Activated naive CD8-positive, alpha-beta T cell treated with anti-CD3 and anti-CD28 coated beads for 36 hours (primary cell): ENCODE results near the gene DNAJC6. TPM values are rescaled to one million over a fixed set of nuclear protein-coding genes. Genes with fewer than 3 reads are reported as not detected.
"Not testable (repeated sequence)": the region's sequence is repeated elsewhere in the genome, so short reads cannot be mapped to it uniquely, and the experiment has no call there.

Experiments
- DNase-seq: peaks from one replicate; pipeline ENCODE4 v3.0.0; 2021
- H3K27ac Mint-ChIP-seq: one replicate; pipeline ENCODE4 v1.8.0; 2022; ENCODE audit warnings: mild to moderate bottlenecking, moderate library complexity, mixed read lengths
- H3K27me3 Mint-ChIP-seq: one replicate; pipeline ENCODE4 v1.8.0; 2022; ENCODE audit warnings: mild to moderate bottlenecking, mixed read lengths
- H3K36me3 Mint-ChIP-seq: one replicate; pipeline ENCODE4 v1.8.0; 2021; ENCODE audit warnings: mild to moderate bottlenecking, mixed read lengths
- H3K4me1 Mint-ChIP-seq: one replicate; pipeline ENCODE4 v1.8.0; 2021; ENCODE audit warnings: mixed read lengths
- H3K4me3 Mint-ChIP-seq: one replicate; pipeline ENCODE4 v1.8.0; 2022; ENCODE audit warnings: mild to moderate bottlenecking, moderate library complexity, mixed read lengths
- H3K9me3 Mint-ChIP-seq: one replicate; pipeline ENCODE4 v1.8.0; 2022; ENCODE audit warnings: mixed read lengths
- total RNA-seq, 2 experiments: library from RNA; stranded (reverse); gene quantifications; one replicate each; pipeline ENCODE4 v1.2.3, GENCODE V29; 2021

Gene DNAJC6
- total RNA-seq, 2 experiments from 2014 or later = 1.9 TPM

- Mint-ChIP-seq H3K27ac (no peak overlapping the region), H3K9me3 (no peaks in the 10 kb centered on the region), H3K36me3 (peaks cover 7% of the 10 kb centered on the region), H3K4me3 (no peak overlapping the region), H3K27me3 (no peaks in the 10 kb centered on the region), H3K4me1 (peaks cover 1% of the 10 kb centered on the region)
- DNase-seq = no peak
Observed at GRCh38 chr1:65434760-65435159, 125.4 kb downstream of the DNAJC6 start.

- Mint-ChIP-seq H3K27ac (no peak overlapping the region), H3K9me3 (no peaks in the 10 kb centered on the region), H3K4me1 (peaks cover 1% of the 10 kb centered on the region), H3K4me3 (no peak overlapping the region), H3K27me3 (no peaks in the 10 kb centered on the region), H3K36me3 (peaks cover 7% of the 10 kb centered on the region)
- DNase-seq = no peak
Observed at GRCh38 chr1:65435987-65436386, 126.6 kb downstream of the DNAJC6 start.

GRCh38 chr1:65437616-65438015, 128.3 kb downstream of the DNAJC6 start:
- Mint-ChIP-seq H3K4me1 (no peaks in the 10 kb centered on the region), H3K27me3 (no peaks in the 10 kb centered on the region), H3K36me3 (peaks cover 7% of the 10 kb centered on the region), H3K9me3 (no peaks in the 10 kb centered on the region), H3K27ac (no peak overlapping the region), H3K4me3 (no peak overlapping the region)
- DNase-seq = no peak

- Mint-ChIP-seq H3K4me3 (no peak overlapping the region), H3K36me3 (peaks cover 4% of the 10 kb centered on the region), H3K27me3 (no peaks in the 10 kb centered on the region), H3K9me3 (no peaks in the 10 kb centered on the region), H3K27ac (no peak overlapping the region), H3K4me1 (peaks cover 3% of the 10 kb centered on the region)
- DNase-seq = no peak
Observed at GRCh38 chr1:65440322-65440900, 131.1 kb downstream of the DNAJC6 start.

DNA sequence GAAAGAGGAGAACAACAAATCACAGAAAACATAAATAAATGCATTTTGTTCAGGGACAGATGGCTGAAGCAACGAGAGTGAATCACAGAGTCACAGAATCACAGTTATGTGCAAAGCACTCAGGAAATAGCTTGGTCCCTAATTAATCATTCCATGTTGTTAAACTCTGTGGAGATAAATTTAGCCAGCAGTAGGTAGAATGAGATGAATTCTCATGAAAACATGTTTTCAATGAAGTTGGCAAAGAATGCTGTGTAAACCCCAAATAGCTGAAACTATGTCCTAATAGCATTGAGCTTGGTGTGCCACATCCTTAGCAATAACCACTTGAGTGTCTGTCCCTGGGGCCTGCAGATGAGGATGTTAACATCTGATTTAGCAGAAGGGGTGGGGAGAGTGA, 131.6 kb downstream of the DNAJC6 start:
- H3K27me3 Mint-ChIP-seq = no peaks in the 10 kb centered on the region
- H3K36me3 Mint-ChIP-seq = peaks cover 4% of the 10 kb centered on the region
- H3K9me3 Mint-ChIP-seq = no peaks in the 10 kb centered on the region
- no peak for DNase-seq
- no peak overlapping the region for H3K27ac Mint-ChIP-seq
- H3K4me3 Mint-ChIP-seq = no peak overlapping the region
- peaks cover 3% of the 10 kb centered on the region for H3K4me1 Mint-ChIP-seq

GRCh38 chr1:65441464-65441863, 132.1 kb downstream of the DNAJC6 start:
- Mint-ChIP-seq H3K27me3 (no peaks in the 10 kb centered on the region), H3K27ac (no peak overlapping the region), H3K4me1 (peaks cover 3% of the 10 kb centered on the region), H3K9me3 (no peaks in the 10 kb centered on the region), H3K36me3 (peaks cover 2% of the 10 kb centered on the region), H3K4me3 (no peak overlapping the region)
- DNase-seq = no peak

- Mint-ChIP-seq H3K4me1 (peaks cover 3% of the 10 kb centered on the region), H3K27ac (no peak overlapping the region), H3K4me3 (no peak overlapping the region), H3K36me3 (no peaks in the 10 kb centered on the region), H3K9me3 (no peaks in the 10 kb centered on the region), H3K27me3 (no peaks in the 10 kb centered on the region)
- no peak for DNase-seq
Observed at GRCh38 chr1:65442442-65442841, 133.1 kb downstream of the DNAJC6 start.

DNA sequence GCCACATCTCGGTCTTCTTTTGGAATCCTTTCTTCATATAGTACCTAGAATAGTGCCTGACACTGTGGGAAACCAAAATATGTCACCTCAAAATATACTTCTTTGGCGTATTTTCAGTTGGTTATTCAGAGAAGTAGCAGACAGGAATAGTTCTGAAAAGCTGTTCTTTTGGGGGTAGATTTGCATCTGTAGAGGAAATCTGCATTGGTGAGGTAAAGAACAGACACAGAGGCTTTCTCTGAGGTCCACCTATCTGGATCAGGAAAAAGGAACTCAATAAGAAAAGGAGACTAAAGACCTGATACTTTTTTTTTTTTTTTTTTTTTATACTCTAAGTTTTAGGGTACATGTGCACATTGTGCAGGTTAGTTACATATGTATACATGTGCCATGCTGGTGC, 134.3 kb downstream of the DNAJC6 start:
- Mint-ChIP-seq H3K4me1 (peaks cover 3% of the 10 kb centered on the region), H3K9me3 (no peaks in the 10 kb centered on the region), H3K27me3 (no peaks in the 10 kb centered on the region), H3K4me3 (no peak overlapping the region), H3K27ac (no peak overlapping the region), H3K36me3 (no peaks in the 10 kb centered on the region)
- DNase-seq = no peak

- H3K27ac Mint-ChIP-seq = no peak overlapping the region
- no peaks in the 10 kb centered on the region for H3K9me3 Mint-ChIP-seq
- H3K36me3 Mint-ChIP-seq = no peaks in the 10 kb centered on the region
- peaks cover 3% of the 10 kb centered on the region for H3K4me1 Mint-ChIP-seq
- no peaks in the 10 kb centered on the region for H3K27me3 Mint-ChIP-seq
- H3K4me3 Mint-ChIP-seq = no peak overlapping the region
- no peak for DNase-seq
Observed at GRCh38 chr1:65444128-65444640, 134.8 kb downstream of the DNAJC6 start.

DNA sequence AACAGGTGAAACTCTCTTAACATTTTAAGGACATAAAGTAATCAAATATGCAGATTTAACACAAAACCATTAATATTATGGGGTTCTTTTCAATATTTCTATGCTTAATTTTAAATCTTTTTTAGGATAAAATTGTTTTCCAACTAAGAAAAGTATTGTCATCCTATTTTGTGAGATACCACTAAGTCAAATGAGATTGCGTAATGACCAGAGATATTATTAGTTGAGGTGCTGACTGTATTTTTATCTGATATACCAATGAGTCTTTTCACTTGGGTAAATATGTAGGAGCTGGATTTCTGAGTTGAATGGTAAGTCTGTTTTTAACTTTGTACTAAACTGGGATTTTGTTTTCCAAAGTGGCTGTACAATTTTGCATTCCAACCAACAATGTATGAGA, 136.5 kb downstream of the DNAJC6 start:
- no peaks in the 10 kb centered on the region for H3K9me3 Mint-ChIP-seq
- H3K4me3 Mint-ChIP-seq = no peak overlapping the region
- no peak for DNase-seq
- H3K27ac Mint-ChIP-seq = no peak overlapping the region
- peaks cover 3% of the 10 kb centered on the region for H3K4me1 Mint-ChIP-seq
- no peaks in the 10 kb centered on the region for H3K27me3 Mint-ChIP-seq
- no peaks in the 10 kb centered on the region for H3K36me3 Mint-ChIP-seq

GRCh38 chr1:65449214-65449823, 140.0 kb downstream of the DNAJC6 start:
- Mint-ChIP-seq H3K9me3 (no peaks in the 10 kb centered on the region), H3K27ac (no peak overlapping the region), H3K27me3 (no peaks in the 10 kb centered on the region), H3K36me3 (no peaks in the 10 kb centered on the region), H3K4me1 (no peaks in the 10 kb centered on the region), H3K4me3 (no peak overlapping the region)
- no peak for DNase-seq

DNA sequence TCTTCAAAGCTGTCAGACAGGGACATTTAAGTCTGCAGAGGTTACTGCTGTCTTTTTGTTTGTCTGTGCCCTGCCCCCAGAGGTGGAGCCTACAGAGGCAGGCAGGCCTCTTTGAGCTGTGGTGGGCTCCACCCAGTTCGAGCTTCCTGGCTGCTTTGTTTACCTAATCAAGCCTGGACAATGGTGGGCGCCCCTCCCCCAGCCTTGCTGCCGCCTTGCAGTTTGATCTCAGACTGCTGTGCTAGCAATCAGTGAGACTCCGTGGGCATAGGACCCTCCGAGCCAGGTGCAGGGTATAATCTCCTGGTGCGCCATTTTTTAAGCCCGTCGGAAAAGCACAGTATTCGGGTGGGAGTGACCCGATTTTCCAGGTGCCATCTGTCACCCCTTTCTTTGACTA, 146.3 kb downstream of the DNAJC6 start:
- Mint-ChIP-seq H3K4me1 (peaks cover 13% of the 10 kb centered on the region), H3K36me3 (peaks cover 19% of the 10 kb centered on the region)
- not testable (repeated sequence) for H3K9me3 Mint-ChIP-seq, DNase-seq, H3K4me3 Mint-ChIP-seq, H3K27ac Mint-ChIP-seq, H3K27me3 Mint-ChIP-seq

GRCh38 chr1:65456481-65456880, 147.1 kb downstream of the DNAJC6 start:
- no peaks in the 10 kb centered on the region for H3K27me3 Mint-ChIP-seq
- peaks cover 13% of the 10 kb centered on the region for H3K4me1 Mint-ChIP-seq
- peaks cover 7% of the 10 kb centered on the region for H3K9me3 Mint-ChIP-seq
- H3K36me3 Mint-ChIP-seq = peaks cover 19% of the 10 kb centered on the region
- no peak overlapping the region for H3K27ac Mint-ChIP-seq
- no peak for DNase-seq
- no peak overlapping the region for H3K4me3 Mint-ChIP-seq

GRCh38 chr1:65457868-65458267, 148.5 kb downstream of the DNAJC6 start:
- Mint-ChIP-seq H3K36me3 (peaks cover 19% of the 10 kb centered on the region), H3K9me3 (peaks cover 7% of the 10 kb centered on the region), H3K4me3 (no peak overlapping the region), H3K27me3 (no peaks in the 10 kb centered on the region), H3K27ac (no peak overlapping the region), H3K4me1 (peaks cover 13% of the 10 kb centered on the region)
- DNase-seq = no peak

DNA sequence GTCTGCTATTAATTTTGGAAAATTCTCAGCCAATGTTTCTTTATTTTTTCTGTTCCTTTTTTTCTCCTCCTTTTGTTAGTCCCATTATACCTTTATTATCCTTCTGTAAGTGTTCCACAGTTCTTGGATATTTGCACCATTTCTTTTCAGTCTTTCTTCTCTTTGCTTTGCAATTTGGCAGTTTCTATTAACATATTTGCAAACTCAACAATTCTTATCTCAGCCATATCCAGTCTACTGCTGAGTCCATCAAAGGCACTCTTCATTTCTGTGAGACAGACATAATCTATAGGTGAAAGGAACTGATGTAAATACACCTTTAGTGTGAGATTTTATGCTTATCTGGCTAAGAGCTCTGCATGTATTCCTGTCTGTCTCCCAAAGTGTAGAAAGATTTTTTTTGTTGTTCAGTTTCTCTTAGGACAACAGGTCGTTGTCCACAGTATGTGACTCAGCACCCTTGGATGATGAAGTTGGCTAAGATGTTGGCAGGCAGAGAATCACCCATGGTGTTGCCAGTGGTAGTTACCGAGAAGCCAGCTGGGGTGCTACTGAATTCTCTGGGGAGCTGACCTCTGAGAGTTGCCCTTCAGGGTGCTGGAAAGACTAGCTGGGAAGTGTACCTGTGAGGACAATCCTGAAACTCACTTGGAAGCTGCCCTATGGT, 149.5 kb downstream of the DNAJC6 start:
- peaks cover 7% of the 10 kb centered on the region for H3K9me3 Mint-ChIP-seq
- H3K4me3 Mint-ChIP-seq = no peak overlapping the region
- no peak overlapping the region for H3K27ac Mint-ChIP-seq
- H3K27me3 Mint-ChIP-seq = no peaks in the 10 kb centered on the region
- DNase-seq = no peak
- peaks cover 21% of the 10 kb centered on the region for H3K36me3 Mint-ChIP-seq
- peaks cover 13% of the 10 kb centered on the region for H3K4me1 Mint-ChIP-seq

DNA sequence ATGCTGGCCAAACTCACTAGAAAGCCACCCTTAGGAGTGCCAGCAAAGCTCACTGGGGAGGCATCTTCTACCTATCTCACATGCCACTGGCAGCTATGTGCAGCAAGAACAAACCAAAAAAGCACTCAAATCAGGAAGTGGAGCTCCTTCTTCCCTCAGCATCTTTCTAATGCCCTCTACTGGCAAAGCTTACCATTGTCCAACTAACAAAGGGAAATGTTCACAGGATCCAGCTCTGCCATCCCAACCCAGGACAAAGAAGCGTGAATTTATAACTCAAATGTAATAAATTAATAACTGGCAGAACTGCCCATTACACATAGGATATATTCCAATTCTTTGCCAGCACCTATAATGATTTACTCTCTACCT, 150.0 kb downstream of the DNAJC6 start:
- no peak overlapping the region for H3K27ac Mint-ChIP-seq
- no peaks in the 10 kb centered on the region for H3K27me3 Mint-ChIP-seq

More for the DNA sequence above, 150.0 kb downstream of the DNAJC6 start:
- DNase-seq = no peak
- Mint-ChIP-seq H3K36me3 (peaks cover 21% of the 10 kb centered on the region), H3K4me1 (peaks cover 13% of the 10 kb centered on the region), H3K4me3 (no peak overlapping the region), H3K9me3 (peaks cover 7% of the 10 kb centered on the region)
